ELF-1 (cell line): Measurements from ENCODE around the gene TMEM89.

Source experiments
- DNase-seq: peaks from one replicate; pipeline ENCODE4 v3.0.0-alpha.2; 2016; ENCODE audit warnings: low read depth, low spot score

The TMEM89 gene

DNA sequence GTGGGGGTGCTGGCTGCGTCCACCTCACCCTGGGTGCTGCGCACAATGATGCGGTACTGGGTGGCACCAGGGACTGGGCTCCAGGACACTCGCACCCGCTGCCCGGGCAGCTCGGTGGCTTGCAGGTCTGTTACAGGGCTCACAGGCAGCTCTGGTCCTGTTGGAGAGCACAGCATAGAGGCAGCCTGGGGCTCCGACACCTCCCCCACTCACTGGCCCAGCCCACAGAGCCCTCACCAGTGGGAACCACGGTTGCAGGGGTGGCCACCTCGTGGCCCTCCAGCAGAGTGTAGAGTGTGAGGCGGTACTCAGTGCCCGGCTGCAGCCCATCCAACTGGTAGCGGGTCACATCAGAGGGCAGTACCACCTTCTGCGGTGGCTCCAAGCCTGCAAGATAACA, 30.1 kb downstream of the TMEM89 start:
- DNase-seq = no peak

DNA sequence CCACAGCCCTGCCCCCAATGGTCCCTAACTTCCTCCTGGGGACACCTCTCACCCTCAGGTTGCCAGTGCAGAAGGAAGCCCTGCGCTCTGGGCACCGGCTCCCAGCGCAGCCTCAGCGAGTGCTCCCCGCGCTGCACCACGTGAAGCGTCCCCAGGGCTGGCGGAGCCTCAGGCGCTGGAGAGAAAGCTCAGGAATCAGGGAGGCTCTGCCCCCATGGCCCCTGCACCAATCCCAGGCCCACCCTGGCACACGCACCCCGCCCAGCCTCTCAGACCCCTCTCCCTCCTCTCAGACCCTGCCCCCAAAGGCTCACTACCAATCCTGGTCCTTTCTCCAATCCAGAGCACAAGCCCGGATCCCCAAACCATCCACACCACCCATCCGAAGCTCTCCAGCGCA, 33.3 kb downstream of the TMEM89 start:
- DNase-seq = no peak

DNA sequence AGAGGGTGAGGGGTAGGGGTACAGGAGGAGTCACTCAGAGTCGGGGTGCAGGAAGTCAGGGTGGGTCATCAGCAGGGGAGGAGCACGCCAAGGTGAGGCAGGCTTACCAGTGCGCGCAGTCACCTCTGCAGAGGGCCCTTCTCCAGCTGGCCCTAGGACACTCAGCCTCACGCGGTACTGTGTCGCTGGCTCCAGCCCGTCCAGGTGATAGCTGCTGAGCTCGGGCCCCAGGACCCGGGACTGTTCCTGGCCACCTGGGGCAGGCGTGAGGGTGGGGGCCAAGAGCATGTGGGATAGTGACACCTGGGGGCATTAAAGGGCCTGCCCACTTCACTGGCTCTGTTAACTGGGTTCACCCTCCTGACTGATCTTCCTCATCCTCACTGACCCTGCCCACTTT, 33.9 kb downstream of the TMEM89 start:
- no peak for DNase-seq

DNA sequence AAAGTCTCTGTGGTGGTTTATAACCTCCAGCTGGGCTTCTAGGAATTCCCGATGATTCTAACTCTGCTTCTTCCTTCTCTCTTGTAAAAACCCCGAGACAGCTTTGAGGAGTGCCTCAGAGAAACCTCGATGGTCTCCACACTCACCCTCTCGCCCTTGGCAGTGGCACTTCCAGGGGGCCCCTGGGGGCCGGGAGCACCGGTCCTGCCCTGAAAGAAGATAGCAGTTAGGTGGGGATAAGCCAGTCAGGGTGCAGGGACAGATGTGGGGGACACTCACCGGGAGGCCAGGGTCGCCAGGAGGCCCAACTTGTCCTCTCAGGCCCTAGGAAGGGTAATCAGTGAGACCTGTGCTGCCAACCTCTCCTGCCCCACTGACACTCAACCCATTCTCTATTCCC, 36.2 kb downstream of the TMEM89 start:
- no peak for DNase-seq

DNA sequence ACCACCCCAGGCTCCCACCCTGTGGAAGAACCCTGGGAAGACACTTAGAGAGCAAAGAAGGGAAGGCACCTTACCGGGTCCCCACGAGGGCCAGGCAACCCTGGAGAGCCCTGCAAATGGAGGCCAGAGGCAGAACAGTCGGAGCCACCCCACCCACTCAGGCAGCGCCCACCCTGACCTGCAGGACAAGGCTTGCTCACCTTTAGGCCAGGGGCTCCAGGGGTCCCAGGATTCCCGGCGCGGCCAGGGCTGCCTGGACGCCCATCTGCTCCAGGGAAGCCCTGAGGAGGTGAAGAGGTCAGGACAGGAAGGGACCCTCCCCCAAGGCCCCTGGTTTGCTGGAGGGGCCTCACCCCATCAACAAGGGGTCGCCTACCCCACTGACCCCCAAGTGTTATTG, 36.7 kb downstream of the TMEM89 start:
- no peak for DNase-seq

DNA sequence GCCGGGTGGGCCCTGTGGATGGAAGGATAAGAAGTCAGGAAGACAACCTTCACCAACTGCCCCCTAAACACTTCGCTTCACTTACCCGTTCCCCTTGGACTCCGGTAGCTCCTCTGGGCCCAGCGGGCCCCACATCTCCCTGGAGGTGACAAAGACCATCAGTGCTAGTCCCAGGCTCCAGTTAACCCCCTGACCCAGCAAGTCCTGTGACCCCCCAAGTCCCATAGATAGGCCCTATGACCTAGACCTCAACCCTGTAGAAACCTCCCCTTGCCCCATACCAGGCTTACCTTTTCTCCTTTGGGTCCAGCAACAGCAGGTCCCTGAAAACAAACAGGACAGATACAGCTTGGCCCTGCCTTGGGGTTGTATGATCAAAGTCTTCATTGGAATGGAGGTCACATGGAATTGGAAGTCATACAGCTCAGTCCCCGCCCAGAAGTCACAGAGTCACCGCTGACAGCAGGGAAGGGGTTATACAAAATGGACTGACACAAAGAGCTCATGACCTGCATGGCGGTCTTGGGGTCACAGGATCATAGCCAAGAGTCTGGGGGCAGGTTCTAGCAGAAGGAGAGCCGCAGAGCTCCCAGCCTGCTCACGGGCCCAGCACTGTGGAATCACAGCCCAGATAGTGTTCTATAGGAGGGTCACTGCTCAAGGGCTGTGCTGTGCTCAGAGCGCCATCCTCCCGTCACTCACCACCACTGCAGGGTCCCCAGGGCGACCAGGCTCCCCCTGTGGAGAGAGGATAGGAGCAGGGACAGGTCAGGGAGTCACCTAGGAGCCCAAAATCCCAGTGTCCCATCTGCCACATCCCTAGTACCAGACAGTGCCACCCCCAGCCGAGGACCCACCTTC, 39.7 kb downstream of the TMEM89 start:
- no peak for DNase-seq

DNA sequence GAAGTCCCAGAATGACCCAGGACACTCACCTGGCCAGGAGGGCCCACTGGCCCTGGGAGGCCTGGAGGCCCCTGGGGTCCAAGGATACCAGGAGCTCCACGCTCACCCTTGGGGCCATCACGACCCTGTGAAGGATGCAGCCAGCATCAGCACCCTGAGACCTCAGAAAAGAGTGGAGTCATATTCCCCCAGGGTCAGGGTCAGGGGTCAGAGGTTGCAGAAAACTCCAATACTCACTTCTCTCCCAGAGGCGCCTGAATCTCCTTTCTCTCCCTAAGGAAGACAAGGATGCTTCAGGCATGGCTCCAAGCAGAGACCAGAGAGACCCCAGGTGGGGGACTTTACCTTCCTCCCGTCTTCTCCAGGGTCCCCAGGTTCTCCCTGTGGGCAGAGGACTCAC, 44.9 kb downstream of the TMEM89 start:
- DNase-seq = no peak

DNA sequence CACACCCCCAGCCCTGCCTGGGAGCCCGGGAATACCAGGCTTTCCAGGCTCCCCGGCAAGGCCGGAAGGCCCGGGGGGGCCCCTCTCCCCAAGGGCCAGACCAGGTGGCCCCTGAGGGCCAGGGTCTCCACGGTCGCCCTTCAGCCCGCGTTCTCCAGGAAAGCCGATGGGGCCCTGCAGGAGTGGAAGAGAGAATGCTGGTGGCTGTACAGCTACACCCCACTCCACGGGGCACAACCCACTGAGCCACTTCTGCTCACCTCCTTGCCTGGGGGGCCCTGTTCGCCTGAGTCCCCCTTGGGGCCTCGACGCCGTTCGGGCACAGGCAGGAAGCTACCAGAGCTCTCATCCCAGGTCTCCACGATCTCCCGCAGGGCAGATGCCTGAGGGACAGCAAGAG, 46.2 kb downstream of the TMEM89 start:
- DNase-seq = no peak

DNA sequence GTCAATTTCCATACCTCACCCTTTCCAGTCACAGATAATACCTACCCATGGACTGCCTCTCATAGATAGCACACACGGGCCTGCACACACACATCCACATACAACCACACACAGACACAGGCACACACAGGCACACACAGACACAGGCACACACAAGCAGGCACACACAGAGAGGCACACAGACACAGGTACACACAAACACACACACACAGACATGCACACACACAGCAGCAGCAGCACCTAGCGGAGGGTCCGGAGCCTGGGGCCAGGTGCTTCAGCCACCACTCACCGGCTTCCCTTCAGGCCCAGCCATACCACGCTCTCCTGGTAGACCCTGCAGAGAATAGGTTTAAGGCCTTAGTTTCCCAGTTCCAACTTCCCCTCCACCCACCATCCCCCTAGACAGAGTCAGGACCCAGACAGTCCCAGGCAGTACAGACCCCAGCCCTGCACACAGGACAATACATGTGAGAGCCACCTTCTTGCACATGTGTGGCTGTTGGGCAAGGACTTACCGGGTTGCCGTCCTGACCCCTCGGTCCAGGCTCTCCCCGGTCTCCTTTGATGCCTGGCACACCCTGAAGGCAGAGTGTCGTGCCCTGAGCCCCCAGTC, 47.5 kb downstream of the TMEM89 start:
- DNase-seq = no peak

DNA sequence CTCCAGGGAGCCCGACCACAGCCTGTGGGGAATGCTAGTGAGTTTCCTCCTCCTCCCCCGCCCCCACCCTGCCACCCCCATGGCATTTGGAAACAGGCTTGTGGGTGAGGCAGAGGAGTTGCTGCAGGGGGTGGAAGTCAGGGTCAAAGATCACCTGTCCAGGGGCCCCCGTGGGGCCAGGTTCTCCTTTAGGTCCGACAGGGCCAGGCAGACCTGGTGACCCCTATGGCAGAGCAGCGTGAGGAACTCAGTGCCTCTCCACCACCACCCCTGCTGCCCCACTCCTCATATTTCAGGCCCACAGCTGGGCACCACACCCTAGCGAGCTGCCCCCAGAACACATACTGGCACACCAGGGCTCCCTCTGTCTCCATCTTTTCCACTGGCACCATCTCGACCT, 49.1 kb downstream of the TMEM89 start:
- no peak for DNase-seq

DNA sequence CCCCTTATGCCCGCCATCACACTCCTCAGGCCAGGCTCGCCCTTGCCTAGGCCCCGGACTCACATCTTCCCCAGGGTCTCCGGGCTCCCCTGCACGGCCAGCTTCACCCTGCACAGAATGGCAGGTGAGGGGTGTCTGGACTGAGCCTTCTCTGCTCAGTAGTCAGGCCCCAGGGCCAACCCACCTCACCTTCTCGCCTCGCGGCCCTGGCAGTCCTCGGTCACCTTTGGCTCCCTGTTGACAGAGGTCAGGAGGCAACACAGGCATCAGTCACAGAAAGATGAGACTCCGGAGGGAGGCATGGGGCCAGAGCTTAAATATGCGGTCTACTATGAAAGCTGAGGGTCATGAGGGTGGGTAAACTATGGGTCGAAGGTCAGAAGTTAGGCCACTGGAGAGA, 49.6 kb downstream of the TMEM89 start:
- DNase-seq = no peak
